ENCODE results near the gene ADRM1.

The ADRM1 gene

DNA sequence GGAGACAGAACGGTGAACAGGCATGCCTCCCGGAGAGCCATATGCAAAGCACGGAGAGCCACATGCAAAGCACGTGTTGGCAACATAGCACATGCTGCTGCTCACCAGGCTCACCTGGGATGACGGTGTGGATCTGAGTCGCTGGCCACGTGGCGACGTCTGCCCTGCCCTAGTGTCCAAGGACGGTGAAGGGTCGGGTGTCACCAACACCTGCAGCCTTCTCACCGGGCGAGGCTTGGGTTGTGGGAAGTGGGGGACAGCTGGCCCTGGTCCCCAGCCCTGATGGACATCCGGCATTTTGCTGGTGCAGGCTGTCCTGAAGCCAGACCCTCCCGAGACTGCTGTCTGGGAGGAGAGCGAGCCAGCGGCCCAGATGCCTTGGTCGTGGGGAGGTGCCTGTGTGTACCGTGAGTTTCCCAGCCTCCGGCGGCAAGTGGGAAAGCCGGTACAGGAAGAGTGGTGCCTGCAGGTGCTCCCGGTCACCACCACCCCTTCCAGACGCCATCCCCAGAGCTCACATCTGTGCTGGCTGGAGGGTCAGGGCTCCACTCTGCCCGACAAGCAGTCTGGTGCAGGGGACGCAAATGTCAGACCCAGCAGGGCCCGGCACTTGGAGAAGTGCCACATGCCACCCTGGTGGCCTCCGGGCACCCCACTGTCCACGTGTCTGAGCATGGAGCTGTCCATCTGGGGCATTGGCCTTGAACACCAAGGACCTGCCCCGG lies 5.9 kb upstream of the ADRM1 start:
- in situ Hi-C loops (cut with MboI; ENCODE audit: low sequenced_read_pairs) = no loop called here

DNA sequence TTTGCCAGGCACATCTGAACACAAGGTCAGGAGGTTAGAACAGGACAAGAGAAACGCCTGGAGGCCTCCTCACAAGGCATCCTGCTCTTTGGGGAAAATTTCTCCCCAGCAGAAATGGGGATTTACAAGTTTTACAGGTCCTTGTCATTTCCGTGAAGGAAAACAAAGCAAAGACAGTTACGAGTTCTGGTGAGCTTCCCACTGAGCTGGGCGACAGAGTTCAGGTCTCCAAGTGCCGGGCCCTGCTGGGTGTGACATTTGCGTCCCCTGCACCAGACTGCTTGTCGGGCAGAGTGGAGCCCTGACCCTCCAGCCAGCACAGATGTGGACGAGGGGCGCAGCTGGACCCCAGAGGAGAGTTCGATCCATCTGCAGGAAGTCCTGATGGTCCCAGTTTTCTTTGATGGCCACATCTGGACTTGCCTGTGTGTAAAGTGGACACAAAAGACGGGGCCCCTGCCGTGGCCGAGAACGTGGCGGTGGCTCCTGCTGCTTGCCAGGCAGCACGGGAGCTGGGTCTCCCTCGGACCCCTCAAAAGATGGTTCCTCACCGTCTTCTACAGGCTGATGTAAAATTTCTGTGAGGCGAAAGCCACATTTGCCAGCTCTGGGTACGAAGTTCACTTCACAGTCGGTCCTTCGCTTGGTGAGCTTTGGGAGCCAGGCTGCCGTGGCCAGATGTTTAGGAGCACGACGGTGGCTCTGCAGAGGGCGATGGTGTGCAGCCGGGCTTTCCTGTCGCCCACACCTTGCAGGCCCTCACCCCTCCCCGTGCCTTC lies 5.2 kb upstream of the ADRM1 start:
- in situ Hi-C loops (cut with MboI; ENCODE audit: low sequenced_read_pairs) = no loop called here

GRCh38 chr20:62298577-62299249 lies 4.1 kb upstream of the ADRM1 start:
- in situ Hi-C loops (cut with MboI; ENCODE audit: low sequenced_read_pairs) = no loop called here

DNA sequence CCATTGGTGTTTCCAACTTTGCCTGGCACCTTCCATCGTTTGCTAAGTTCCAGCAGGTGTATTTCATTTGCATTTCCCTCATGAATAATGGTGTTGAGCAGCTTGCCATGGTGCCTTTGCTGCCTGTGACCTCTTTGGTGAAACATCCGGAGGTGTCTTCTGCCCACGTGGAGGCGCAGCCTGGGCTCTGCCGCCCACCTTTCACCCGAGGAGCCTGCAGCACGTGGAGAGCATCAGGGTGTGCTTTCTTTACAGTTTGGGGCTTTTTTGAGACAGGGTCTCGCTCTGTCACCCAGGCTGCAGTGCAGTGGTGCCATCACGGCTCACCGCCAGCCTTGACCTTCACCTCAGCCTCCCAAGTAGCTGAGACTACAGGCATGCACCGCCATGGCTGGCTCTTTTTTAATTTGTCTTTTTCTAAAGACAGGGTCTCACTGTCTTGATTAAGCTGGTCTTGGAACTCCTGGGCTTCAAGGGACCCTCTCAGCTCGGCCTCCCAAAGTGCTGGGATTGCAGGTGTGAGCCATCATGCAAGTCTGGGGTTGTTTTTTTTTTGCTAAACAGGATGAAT lies 3.0 kb upstream of the ADRM1 start:
- in situ Hi-C loops (cut with MboI; ENCODE audit: low sequenced_read_pairs) = no loop called here

DNA sequence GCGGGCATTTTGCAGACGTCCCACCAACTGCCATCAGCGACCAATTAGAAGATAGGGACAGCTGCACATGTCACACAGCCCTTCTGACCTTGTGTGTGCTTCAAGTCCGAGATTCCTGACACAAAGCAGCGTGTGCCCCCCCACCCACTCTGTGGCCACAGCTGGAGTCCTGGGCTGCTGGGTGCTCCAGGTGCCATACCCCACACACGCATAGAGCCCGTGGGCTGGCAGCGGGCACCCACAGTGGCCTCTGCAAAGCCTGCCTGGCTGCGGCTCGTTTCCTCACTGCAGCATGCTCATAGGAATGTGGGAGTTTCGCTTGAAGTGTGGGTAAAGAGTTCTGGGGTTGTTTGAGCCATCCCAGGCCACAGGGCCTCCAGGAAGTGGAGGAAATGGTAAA lies 2.5 kb upstream of the ADRM1 start:
- in situ Hi-C loops (cut with MboI; ENCODE audit: low sequenced_read_pairs) = no loop called here

- in situ Hi-C loops (cut with MboI; ENCODE audit: low sequenced_read_pairs) = no loop called here
These were observed 1.6 kb upstream of the ADRM1 start for GRCh38 chr20:62301111-62301668.

DNA sequence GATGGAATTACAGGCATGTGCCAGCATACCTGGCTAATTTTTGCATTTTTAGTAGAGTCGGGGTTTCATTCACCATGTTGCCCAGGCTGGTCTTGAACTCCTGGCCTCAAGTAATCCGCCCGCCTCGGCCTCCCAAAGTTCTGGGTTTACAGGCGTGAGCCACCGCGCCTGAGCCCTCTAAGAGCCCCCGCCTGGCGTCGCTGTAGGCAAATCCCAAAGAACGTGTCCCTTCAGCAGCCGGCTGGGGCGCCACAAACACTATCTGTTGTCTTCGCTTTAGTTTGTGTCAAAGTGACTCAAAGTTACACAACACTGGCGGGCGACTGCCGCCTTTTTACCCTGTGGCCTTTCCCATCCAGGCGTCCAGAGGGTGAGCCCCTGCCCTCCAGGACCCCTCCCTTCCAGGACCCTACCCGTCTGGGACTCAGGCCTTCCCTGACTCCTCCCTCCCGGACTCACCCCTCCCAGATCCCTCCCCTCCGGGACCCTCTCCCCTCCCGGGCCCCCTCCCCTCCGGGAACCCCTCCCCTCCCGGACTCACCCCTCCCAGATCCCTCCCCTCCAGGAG lies 940 bp upstream of the ADRM1 start:
- in situ Hi-C loops (cut with MboI; ENCODE audit: low sequenced_read_pairs) = no loop called here

GRCh38 chr20:62303062-62303339 lies 204 bp downstream of the ADRM1 start:
- in situ Hi-C loops (cut with MboI; ENCODE audit: low sequenced_read_pairs) = no loop called here

GRCh38 chr20:62303340-62304226 lies 786 bp downstream of the ADRM1 start:
- in situ Hi-C loops (cut with MboI; ENCODE audit: low sequenced_read_pairs) = no loop called here

DNA sequence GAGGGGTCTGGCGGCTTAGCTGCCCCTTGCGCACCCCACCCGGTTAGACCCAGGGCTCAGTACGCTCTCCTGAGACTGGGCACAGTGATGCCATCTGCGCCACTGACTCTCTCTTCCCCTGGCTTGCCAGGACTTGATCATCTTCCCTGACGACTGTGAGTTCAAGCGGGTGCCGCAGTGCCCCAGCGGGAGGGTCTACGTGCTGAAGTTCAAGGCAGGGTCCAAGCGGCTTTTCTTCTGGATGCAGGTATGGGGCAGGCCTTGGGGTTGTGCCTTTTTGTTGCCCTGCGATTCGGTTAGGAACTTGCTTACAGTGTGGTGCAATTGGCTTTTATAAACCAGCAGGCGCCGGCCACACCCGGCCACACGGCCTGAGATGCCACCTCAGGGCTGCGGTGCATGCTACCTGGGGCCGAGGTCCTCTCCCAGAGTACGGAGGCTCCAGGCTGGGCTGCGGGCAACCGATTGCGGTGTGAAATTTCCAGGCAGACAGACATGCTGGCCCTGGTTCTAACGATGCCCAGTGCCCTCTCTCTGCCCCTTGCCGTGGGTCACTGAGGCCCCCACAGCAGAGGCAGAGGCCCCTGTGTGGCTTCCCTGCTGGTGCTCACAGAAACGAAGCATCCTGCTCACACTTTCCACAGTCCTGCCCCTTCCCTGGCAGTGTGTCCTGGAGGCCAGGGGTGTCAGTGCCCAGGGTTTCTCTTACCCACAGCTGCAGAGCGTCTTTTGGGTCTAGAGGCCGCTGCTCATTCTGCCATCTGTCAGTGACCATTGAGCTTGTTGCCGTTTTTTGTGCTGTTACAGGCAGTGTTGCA lies 1.7 kb downstream of the ADRM1 start:
- in situ Hi-C loops (cut with MboI; ENCODE audit: low sequenced_read_pairs) = no loop called here

GRCh38 chr20:62305149-62305764 lies 2.5 kb downstream of the ADRM1 start:
- in situ Hi-C loops (cut with MboI; ENCODE audit: low sequenced_read_pairs) = no loop called here

DNA sequence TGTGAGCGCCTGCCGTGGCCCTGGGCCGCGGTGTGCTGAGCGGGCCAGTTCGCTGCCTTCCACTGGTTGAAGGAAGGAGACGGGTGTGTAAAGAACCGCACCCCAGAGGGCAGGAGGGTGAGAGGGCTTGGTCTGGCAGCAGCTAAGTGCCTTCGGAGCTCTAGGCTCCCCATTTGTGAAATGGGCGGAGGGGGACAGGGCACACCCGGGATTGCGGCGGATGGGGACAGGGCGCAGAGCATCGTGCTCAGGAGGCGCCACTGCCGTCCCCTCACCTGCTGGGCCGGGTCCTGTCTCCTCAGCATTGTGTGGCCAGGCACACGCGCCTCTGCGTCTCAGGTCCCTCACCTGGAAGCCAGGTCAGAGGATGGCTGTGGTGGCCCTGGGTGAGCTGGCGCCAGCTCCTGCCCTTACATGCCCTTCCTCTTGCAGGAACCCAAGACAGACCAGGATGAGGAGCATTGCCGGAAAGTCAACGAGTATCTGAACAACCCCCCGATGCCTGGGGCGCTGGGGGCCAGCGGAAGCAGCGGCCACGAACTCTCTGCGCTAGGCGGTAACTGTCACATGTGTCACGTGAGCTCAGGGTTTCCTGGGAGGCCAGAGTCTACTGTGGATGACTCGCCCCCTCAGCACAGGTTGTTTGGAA lies 3.1 kb downstream of the ADRM1 start:
- in situ Hi-C loops (cut with MboI; ENCODE audit: low sequenced_read_pairs) = no loop called here

DNA sequence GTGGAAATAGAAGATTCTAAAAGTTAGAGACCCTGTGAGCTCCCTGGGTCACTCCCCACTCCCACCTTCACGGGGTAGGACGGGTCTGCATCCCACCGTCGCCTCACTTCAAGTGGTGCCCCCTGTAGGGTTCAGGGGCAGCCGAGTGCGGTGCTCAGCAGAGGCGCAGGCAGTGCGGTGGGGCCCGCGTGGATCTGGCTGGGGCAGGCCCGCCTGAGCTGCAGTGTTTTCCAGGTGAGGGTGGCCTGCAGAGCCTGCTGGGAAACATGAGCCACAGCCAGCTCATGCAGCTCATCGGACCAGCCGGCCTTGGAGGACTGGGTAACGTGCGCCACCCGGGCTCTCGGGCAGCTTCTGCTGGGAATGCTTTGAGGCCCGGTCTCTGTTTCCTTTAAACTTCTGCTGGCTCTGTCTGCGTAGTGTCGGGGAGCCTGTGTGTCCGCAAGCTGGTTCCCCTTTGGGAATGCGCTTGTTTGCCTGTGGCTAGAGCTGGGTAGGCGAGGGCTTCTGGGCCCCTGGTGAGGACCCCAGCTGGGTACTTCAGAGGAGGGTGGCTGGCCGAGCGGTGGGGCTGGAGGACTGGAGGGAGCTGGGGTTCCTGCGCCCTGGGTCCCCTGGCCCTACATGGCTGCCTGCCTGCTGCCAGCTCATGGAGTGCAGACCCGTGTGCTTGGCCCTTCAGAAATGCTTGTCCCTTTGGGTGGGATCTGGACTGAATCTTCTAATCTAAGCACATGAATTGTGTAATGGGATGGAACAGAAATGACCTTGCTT lies 3.8 kb downstream of the ADRM1 start:
- in situ Hi-C loops (cut with MboI; ENCODE audit: low sequenced_read_pairs) = no loop called here

GRCh38 chr20:62307226-62308101 lies 4.7 kb downstream of the ADRM1 start:
- in situ Hi-C loops (cut with MboI; ENCODE audit: low sequenced_read_pairs) = no loop called here

DNA sequence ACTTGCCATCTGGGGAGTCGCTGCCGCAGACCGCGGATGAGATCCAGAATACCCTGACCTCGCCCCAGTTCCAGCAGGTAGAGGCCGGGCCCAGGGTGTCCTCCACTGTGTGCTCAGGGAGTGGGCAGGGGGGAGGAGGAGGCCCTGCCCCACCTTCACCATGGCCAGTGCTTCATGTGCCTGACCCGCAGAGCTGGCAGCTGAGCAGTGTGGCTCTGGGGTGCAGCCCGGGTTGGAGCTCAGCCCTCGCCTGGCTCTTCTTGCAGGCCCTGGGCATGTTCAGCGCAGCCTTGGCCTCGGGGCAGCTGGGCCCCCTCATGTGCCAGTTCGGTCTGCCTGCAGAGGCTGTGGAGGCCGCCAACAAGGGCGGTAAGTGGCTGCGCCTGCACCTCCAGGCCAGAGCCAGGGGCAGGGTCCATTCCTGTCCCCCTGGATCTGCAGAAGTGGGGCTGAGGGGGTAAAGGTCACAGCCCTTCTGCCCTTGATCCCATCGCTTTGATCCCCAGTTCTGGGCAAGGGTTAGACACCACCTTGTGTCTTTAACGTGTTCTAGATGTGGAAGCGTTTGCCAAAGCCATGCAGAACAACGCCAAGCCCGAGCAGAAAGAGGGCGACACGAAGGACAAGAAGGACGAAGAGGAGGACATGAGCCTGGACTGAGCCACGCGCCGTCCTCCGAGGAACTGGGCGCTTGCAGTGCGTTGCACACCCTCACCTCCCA lies 5.5 kb downstream of the ADRM1 start:
- in situ Hi-C loops (cut with MboI; ENCODE audit: low sequenced_read_pairs) = no loop called here
